ENCODE results near the gene WDR7.
A peak's percentile ranks its signal among the peaks of the same experiment; 100 is the strongest.

Gene WDR7

DNA sequence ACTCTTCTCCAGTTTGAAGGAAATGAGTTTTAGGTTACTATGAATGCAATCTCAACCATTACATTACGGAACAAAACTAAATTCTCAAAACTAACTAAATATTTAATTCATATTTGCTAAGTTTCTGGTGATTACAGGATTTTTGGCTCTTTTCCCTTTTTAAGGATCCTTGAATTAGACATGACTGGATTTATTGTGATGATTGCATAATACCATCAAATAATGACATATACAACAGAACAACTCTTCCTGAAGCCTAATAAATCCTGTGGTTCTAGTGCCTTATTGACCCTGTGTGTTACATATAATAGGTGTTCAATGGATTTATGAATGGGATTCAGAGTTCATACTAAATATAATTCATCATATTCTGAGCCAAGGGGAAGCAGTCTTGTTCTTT is 90.5 kb downstream of the WDR7 start:
- Histone ChIP-seq H3K36me3 (ENCODE audit: control insufficient read depth, insufficient read depth, low read length) (no peaks in the 10 kb centered on the region), H2AK5ac (ENCODE audit: low read length) (no peak overlapping the region), H2BK15ac (replicated peaks; ENCODE audit: low read depth) (no peak overlapping the region), H4K5ac (ENCODE audit: low read length) (no peak overlapping the region), H3K18ac (ENCODE audit: low read length) (no peak overlapping the region), H4K8ac (ENCODE audit: low read depth, low read length) (no peak overlapping the region), H3K4me3 (ENCODE audit: low read length) (no peak overlapping the region), H3K4me2 (ENCODE audit: low read length) (no peak overlapping the region), H2BK5ac (ENCODE audit: low read length) (no peak overlapping the region), H3K79me2 (ENCODE audit: control insufficient read depth, insufficient read depth, low read length) (no peaks in the 10 kb centered on the region), H3K27me3 (ENCODE audit: insufficient read depth, low read length, poor library complexity) (no peaks in the 10 kb centered on the region), H3K56ac (ENCODE audit: low read length) (no peak overlapping the region), H3K9ac (ENCODE audit: low read length) (no peak overlapping the region), H3K27ac (ENCODE audit: low read depth, low read length) (no peak overlapping the region), H3K23ac (ENCODE audit: low read length) (no peak overlapping the region), H2BK120ac (ENCODE audit: low read depth, low read length) (no peak overlapping the region), H3K4me1 (ENCODE audit: control insufficient read depth, low read depth, low read length) (no peaks in the 10 kb centered on the region), H3K4ac (ENCODE audit: low read depth, low read length) (no peak overlapping the region), H3K79me1 (ENCODE audit: low read length) (no peaks in the 10 kb centered on the region)
- WGBS (ENCODE audit: extremely low coverage, insufficient coverage, low lambda C conversion rate): no CpG with 5 or more reads among the region's 1 CpG
- no peak for DNase-seq

DNA sequence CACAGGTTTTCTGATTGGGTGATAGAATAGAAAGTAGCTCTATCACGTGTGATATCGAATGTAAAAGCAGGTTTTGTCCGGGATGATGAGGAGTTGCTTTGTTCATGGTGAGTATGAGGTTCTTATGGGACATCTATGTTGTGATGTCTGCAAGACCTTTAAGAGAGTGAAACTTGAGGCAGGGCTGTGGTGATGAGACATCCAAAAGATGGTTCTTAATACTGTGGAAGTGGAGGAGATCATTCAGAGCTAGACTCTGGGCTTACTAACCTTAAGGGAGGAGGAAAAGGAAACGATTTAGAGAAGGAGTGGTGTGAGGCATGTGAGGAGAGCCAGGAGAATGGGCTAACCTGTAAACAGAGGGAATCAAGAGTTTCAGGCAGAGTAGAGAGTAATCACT is 92.0 kb downstream of the WDR7 start:
- no peak overlapping the region for H2AK5ac ChIP-seq (ENCODE audit: low read length)
- DNase-seq: no peak
- no peak overlapping the region for H3K56ac ChIP-seq (ENCODE audit: low read length)
- no peak overlapping the region for H3K9ac ChIP-seq (ENCODE audit: low read length)
- no CpG with 5 or more reads among the region's 4 CpGs for WGBS (ENCODE audit: extremely low coverage, insufficient coverage, low lambda C conversion rate)
- H3K4me3 ChIP-seq (ENCODE audit: low read length): no peak overlapping the region
- no peak overlapping the region for H3K4ac ChIP-seq (ENCODE audit: low read depth, low read length)
- no peaks in the 10 kb centered on the region for H3K36me3 ChIP-seq (ENCODE audit: control insufficient read depth, insufficient read depth, low read length)
- H3K18ac ChIP-seq (ENCODE audit: low read length): no peak overlapping the region
- no peak overlapping the region for H4K8ac ChIP-seq (ENCODE audit: low read depth, low read length)
- no peak overlapping the region for H2BK15ac ChIP-seq (replicated peaks; ENCODE audit: low read depth)
- no peaks in the 10 kb centered on the region for H3K79me1 ChIP-seq (ENCODE audit: low read length)
- H3K23ac ChIP-seq (ENCODE audit: low read length): no peak overlapping the region
- no peak overlapping the region for H2BK120ac ChIP-seq (ENCODE audit: low read depth, low read length)
- H4K5ac ChIP-seq (ENCODE audit: low read length): no peak overlapping the region
- no peak overlapping the region for H3K27ac ChIP-seq (ENCODE audit: low read depth, low read length)
- H3K27me3 ChIP-seq (ENCODE audit: insufficient read depth, low read length, poor library complexity): no peaks in the 10 kb centered on the region
- H3K4me2 ChIP-seq (ENCODE audit: low read length): no peak overlapping the region
- no peaks in the 10 kb centered on the region for H3K79me2 ChIP-seq (ENCODE audit: control insufficient read depth, insufficient read depth, low read length)
- H2BK5ac ChIP-seq (ENCODE audit: low read length): no peak overlapping the region
- no peaks in the 10 kb centered on the region for H3K4me1 ChIP-seq (ENCODE audit: control insufficient read depth, low read depth, low read length)

DNA sequence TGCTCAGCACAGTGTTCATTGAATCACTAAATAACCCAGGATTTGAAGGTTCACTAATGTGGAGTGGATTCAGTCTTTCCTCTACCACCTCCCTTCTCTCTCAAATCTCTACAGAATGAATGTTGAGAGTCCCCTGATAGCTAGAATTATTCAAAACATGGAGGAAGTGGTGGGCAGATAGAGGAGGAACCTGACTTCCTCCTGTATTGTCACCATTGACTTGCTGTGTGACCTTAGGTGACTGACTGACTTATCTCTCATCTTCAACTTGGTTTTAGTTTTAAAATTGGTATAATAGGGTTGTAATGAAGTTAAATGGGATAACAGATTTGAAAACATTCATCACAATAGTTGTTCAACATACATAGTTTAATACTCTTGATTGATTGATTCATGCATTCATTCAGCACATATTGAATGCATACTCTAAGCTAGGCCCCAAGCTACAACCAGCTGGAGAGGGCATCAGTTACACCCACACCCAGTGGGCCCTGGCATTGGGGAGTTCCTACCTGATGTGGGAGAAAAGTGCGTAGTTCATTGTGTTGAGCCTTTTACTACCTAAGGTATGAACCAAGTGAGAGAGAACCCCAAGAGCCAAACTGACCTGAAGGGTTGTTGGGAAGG is 96.0 kb downstream of the WDR7 start:
- Histone ChIP-seq H3K4me1 (ENCODE audit: control insufficient read depth, low read depth, low read length) (no peaks in the 10 kb centered on the region), H3K18ac (ENCODE audit: low read length) (no peak overlapping the region), H3K36me3 (ENCODE audit: control insufficient read depth, insufficient read depth, low read length) (no peaks in the 10 kb centered on the region), H3K4ac (ENCODE audit: low read depth, low read length) (no peak overlapping the region), H2BK120ac (ENCODE audit: low read depth, low read length) (no peak overlapping the region), H3K23ac (ENCODE audit: low read length) (no peak overlapping the region), H3K27me3 (ENCODE audit: insufficient read depth, low read length, poor library complexity) (no peaks in the 10 kb centered on the region), H3K56ac (ENCODE audit: low read length) (no peak overlapping the region), H3K27ac (ENCODE audit: low read depth, low read length) (no peak overlapping the region), H2BK5ac (ENCODE audit: low read length) (no peak overlapping the region), H4K5ac (ENCODE audit: low read length) (no peak overlapping the region), H3K79me1 (ENCODE audit: low read length) (no peaks in the 10 kb centered on the region), H4K8ac (ENCODE audit: low read depth, low read length) (no peak overlapping the region), H3K4me3 (ENCODE audit: low read length) (no peak overlapping the region), H3K79me2 (ENCODE audit: control insufficient read depth, insufficient read depth, low read length) (no peaks in the 10 kb centered on the region), H2BK15ac (replicated peaks; ENCODE audit: low read depth) (no peak overlapping the region), H3K9ac (ENCODE audit: low read length) (no peak overlapping the region), H3K4me2 (ENCODE audit: low read length) (no peak overlapping the region), H2AK5ac (ENCODE audit: low read length) (no peak overlapping the region)
- no peak for DNase-seq
- whole genome bisulfite sequencing (ENCODE audit: extremely low coverage, insufficient coverage, low lambda C conversion rate): no CpG with 5 or more reads among the region's 1 CpG

DNA sequence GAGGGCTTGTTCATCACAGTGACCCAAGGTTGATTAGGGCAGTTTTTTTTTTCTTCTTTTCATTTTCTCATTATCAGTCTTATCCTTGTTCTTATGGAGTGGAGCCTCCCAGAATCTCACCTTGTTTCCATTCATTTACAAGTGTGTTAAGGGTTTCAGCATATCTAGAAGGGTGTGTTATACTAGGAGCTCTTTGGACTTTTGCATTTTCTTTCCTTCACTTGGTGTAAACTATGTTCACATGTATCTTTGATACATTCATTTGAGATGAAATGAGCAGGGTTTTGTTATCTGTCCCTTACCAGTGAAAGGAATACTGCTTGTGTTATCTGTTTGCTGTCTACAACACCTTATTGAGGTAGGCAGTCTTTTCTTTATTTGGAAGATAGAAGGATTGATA is 96.7 kb downstream of the WDR7 start:
- H2BK120ac ChIP-seq (ENCODE audit: low read depth, low read length): no peak overlapping the region
- H3K4ac ChIP-seq (ENCODE audit: low read depth, low read length): no peak overlapping the region
- no peak overlapping the region for H3K18ac ChIP-seq (ENCODE audit: low read length)
- H3K9ac ChIP-seq (ENCODE audit: low read length): no peak overlapping the region
- no peaks in the 10 kb centered on the region for H3K4me1 ChIP-seq (ENCODE audit: control insufficient read depth, low read depth, low read length)
- H3K79me1 ChIP-seq (ENCODE audit: low read length): no peaks in the 10 kb centered on the region
- H3K4me2 ChIP-seq (ENCODE audit: low read length): no peak overlapping the region
- H3K56ac ChIP-seq (ENCODE audit: low read length): no peak overlapping the region
- H3K36me3 ChIP-seq (ENCODE audit: control insufficient read depth, insufficient read depth, low read length): no peaks in the 10 kb centered on the region
- no peaks in the 10 kb centered on the region for H3K27me3 ChIP-seq (ENCODE audit: insufficient read depth, low read length, poor library complexity)
- H3K27ac ChIP-seq (ENCODE audit: low read depth, low read length): no peak overlapping the region
- no peak overlapping the region for H2BK5ac ChIP-seq (ENCODE audit: low read length)
- no peak overlapping the region for H4K5ac ChIP-seq (ENCODE audit: low read length)
- DNase-seq: no peak
- no peak overlapping the region for H3K4me3 ChIP-seq (ENCODE audit: low read length)
- H3K79me2 ChIP-seq (ENCODE audit: control insufficient read depth, insufficient read depth, low read length): no peaks in the 10 kb centered on the region
- no peak overlapping the region for H3K23ac ChIP-seq (ENCODE audit: low read length)
- no peak overlapping the region for H2AK5ac ChIP-seq (ENCODE audit: low read length)
- H2BK15ac ChIP-seq (replicated peaks; ENCODE audit: low read depth): no peak overlapping the region
- no peak overlapping the region for H4K8ac ChIP-seq (ENCODE audit: low read depth, low read length)

DNA sequence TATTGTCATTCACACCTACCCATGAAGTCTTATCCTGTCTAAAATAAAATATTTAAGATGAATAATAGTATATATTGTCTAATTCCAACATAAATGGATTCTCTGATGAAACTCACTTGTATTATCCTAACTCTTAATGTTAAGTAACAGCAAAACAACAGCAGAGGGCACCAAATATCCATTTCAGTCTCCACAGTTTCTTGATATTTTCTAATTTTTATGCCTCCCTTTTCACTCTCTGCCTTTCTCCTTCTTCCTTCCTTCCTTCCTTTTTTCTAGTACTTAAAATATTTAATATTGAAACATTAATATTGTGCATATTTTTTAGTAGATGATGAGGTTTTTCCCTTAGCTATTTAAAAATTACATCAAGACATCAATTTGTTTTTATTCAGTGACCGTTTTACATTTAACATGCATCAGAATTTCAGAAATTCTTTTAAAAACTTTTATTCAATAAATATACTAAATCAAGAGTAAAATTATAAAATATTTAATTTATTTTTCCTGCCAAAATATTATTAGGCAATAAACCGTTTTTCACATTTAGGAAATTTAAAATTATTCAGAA is 97.6 kb downstream of the WDR7 start:
- no peak overlapping the region for H3K23ac ChIP-seq (ENCODE audit: low read length)
- DNase-seq: peak; percentile 31
- H4K8ac ChIP-seq (ENCODE audit: low read depth, low read length): no peak overlapping the region
- no peak overlapping the region for H2BK15ac ChIP-seq (replicated peaks; ENCODE audit: low read depth)
- H3K56ac ChIP-seq (ENCODE audit: low read length): no peak overlapping the region
- no peak overlapping the region for H3K27ac ChIP-seq (ENCODE audit: low read depth, low read length)
- H2BK5ac ChIP-seq (ENCODE audit: low read length): no peak overlapping the region
- no peak overlapping the region for H3K4me3 ChIP-seq (ENCODE audit: low read length)
- no peak overlapping the region for H3K4me2 ChIP-seq (ENCODE audit: low read length)
- no peaks in the 10 kb centered on the region for H3K79me2 ChIP-seq (ENCODE audit: control insufficient read depth, insufficient read depth, low read length)
- H3K79me1 ChIP-seq (ENCODE audit: low read length): no peaks in the 10 kb centered on the region
- no peak overlapping the region for H3K18ac ChIP-seq (ENCODE audit: low read length)
- H3K4me1 ChIP-seq (ENCODE audit: control insufficient read depth, low read depth, low read length): no peaks in the 10 kb centered on the region
- H4K5ac ChIP-seq (ENCODE audit: low read length): no peak overlapping the region
- H3K27me3 ChIP-seq (ENCODE audit: insufficient read depth, low read length, poor library complexity): no peaks in the 10 kb centered on the region
- no peak overlapping the region for H2AK5ac ChIP-seq (ENCODE audit: low read length)
- H3K4ac ChIP-seq (ENCODE audit: low read depth, low read length): no peak overlapping the region
- H2BK120ac ChIP-seq (ENCODE audit: low read depth, low read length): no peak overlapping the region
- H3K9ac ChIP-seq (ENCODE audit: low read length): no peak overlapping the region
- WGBS (ENCODE audit: extremely low coverage, insufficient coverage, low lambda C conversion rate): 100% methylated on average over 2 of the region's 2 CpGs
- no peaks in the 10 kb centered on the region for H3K36me3 ChIP-seq (ENCODE audit: control insufficient read depth, insufficient read depth, low read length)

DNA sequence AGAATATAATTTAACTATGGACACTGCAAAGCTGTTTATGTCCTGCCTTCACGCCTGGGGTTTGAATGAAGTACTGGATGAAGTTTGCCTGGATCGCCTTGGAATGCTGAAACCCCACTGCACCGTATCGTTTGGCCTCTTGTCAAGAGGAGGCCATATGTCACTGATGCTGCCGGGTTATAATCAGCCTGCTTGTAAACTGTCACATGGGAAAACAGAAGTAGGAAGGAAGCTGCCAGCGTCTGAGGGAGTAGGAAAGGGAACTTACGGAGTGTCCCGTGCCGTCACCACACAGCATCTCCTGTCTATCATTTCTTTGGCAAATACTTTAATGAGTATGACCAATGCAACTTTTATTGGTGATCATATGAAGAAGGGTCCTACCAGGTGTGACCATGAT is 105.8 kb downstream of the WDR7 start:
- Histone ChIP-seq H3K9ac (ENCODE audit: low read length) (no peak overlapping the region), H3K79me1 (ENCODE audit: low read length) (no peaks in the 10 kb centered on the region), H3K18ac (ENCODE audit: low read length) (no peak overlapping the region), H4K5ac (ENCODE audit: low read length) (no peak overlapping the region), H2BK15ac (replicated peaks; ENCODE audit: low read depth) (no peak overlapping the region), H2BK120ac (ENCODE audit: low read depth, low read length) (no peak overlapping the region), H3K27ac (ENCODE audit: low read depth, low read length) (no peak overlapping the region), H3K36me3 (ENCODE audit: control insufficient read depth, insufficient read depth, low read length) (no peaks in the 10 kb centered on the region), H2BK5ac (ENCODE audit: low read length) (no peak overlapping the region), H2AK5ac (ENCODE audit: low read length) (no peak overlapping the region), H3K56ac (ENCODE audit: low read length) (no peak overlapping the region), H3K23ac (ENCODE audit: low read length) (no peak overlapping the region), H3K4me1 (ENCODE audit: control insufficient read depth, low read depth, low read length) (no peaks in the 10 kb centered on the region), H4K8ac (ENCODE audit: low read depth, low read length) (no peak overlapping the region), H3K27me3 (ENCODE audit: insufficient read depth, low read length, poor library complexity) (no peaks in the 10 kb centered on the region), H3K79me2 (ENCODE audit: control insufficient read depth, insufficient read depth, low read length) (no peaks in the 10 kb centered on the region), H3K4me2 (ENCODE audit: low read length) (no peak overlapping the region), H3K4ac (ENCODE audit: low read depth, low read length) (no peak overlapping the region), H3K4me3 (ENCODE audit: low read length) (no peak overlapping the region)
- no CpG with 5 or more reads among the region's 9 CpGs for WGBS (ENCODE audit: extremely low coverage, insufficient coverage, low lambda C conversion rate)
- no peak for DNase-seq

Measured in mesendoderm (in vitro differentiated cells).